H9 (cell line): ENCODE measurements around the gene TK1. TPM values are rescaled to one million over a fixed set of nuclear protein-coding genes. Genes with fewer than 3 reads are reported as not detected.

Experiments
- DNase-seq: peaks from one replicate; pipeline ENCODE4 v3.0.0-alpha.2; 2017
- H2AFZ ChIP-seq: one replicate; pipeline ENCODE4 v1.6.1; 2013; ENCODE audit warnings: mild to moderate bottlenecking, low read length, control low read depth, moderate library complexity
- H2AK5ac ChIP-seq: 2 replicates; pipeline ENCODE4 v1.6.1; 2013; ENCODE audit warnings: low read length, control low read depth, mixed read lengths; ENCODE audit not compliant: insufficient read length
- H2BK120ac ChIP-seq: one replicate; pipeline ENCODE4 v1.6.1; 2013; ENCODE audit warnings: low read depth, mild to moderate bottlenecking, low read length, control low read depth, inconsistent platforms; ENCODE audit not compliant: poor library complexity, severe bottlenecking
- H2BK12ac ChIP-seq: 2 replicates; pipeline ENCODE4 v1.6.1; 2013; ENCODE audit warnings: low read length, control low read depth, mixed read lengths, low read depth; ENCODE audit not compliant: insufficient read length
- H2BK15ac ChIP-seq: 2 replicates; pipeline ENCODE4 v1.6.1; 2013; ENCODE audit warnings: low read depth, low read length, control low read depth
- H2BK20ac ChIP-seq: one replicate; pipeline ENCODE4 v1.6.1; 2013; ENCODE audit warnings: low read depth, mild to moderate bottlenecking, low read length, control low read depth, inconsistent platforms; ENCODE audit not compliant: poor library complexity, severe bottlenecking
- H2BK5ac ChIP-seq: 2 replicates; pipeline ENCODE4 v1.6.1; 2013; ENCODE audit warnings: low read length, control low read depth, mixed read lengths; ENCODE audit not compliant: insufficient read length
- H3K14ac ChIP-seq: 2 replicates; pipeline ENCODE4 v1.6.1; 2013; ENCODE audit warnings: low read length, control low read depth; ENCODE audit not compliant: insufficient read depth
- H3K18ac ChIP-seq: 2 replicates; pipeline ENCODE4 v1.6.1; 2013; ENCODE audit warnings: low read depth, mild to moderate bottlenecking, mixed read lengths, low read length, control low read depth; ENCODE audit not compliant: insufficient read length
- H3K23ac ChIP-seq: 2 replicates; pipeline ENCODE4 v1.6.1; 2013; ENCODE audit warnings: low read length, control low read depth, mixed read lengths, low read depth; ENCODE audit not compliant: insufficient read length
- H3K23me2 ChIP-seq: 2 replicates; pipeline ENCODE4 v1.6.1; 2013; ENCODE audit warnings: low read depth, mild to moderate bottlenecking, mixed read lengths, low read length, control low read depth; ENCODE audit not compliant: insufficient read length, poor library complexity, severe bottlenecking
- H3K27ac ChIP-seq: 2 replicates; pipeline ENCODE4 v1.5.1; 2013; ENCODE audit warnings: low read length, control low read depth, mixed read lengths, low read depth; ENCODE audit not compliant: insufficient read length
- H3K27me3 ChIP-seq: 2 replicates; pipeline ENCODE4 v1.6.1; 2013; ENCODE audit warnings: low read length, control low read depth, inconsistent platforms; ENCODE audit not compliant: insufficient read depth
- H3K4ac ChIP-seq: 2 replicates; pipeline ENCODE4 v1.6.1; 2013; ENCODE audit warnings: low read depth, mild to moderate bottlenecking, control low read depth, inconsistent platforms, low read length, moderate library complexity
- H3K4me1 ChIP-seq: 2 replicates; pipeline ENCODE4 v1.6.1; 2013; ENCODE audit warnings: low read length, control low read depth, inconsistent platforms; ENCODE audit not compliant: insufficient read depth
- H3K4me2 ChIP-seq: 2 replicates; pipeline ENCODE4 v1.6.1; 2013; ENCODE audit warnings: low read length, control low read depth, mixed read lengths; ENCODE audit not compliant: insufficient read length, insufficient read depth
- H3K56ac ChIP-seq: 2 replicates; pipeline ENCODE4 v1.6.1; 2013; ENCODE audit warnings: low read depth, mild to moderate bottlenecking, mixed read lengths, low read length, control low read depth; ENCODE audit not compliant: insufficient read length
- H3K79me1 ChIP-seq: 2 replicates; pipeline ENCODE4 v1.6.1; 2013; ENCODE audit warnings: low read depth, mild to moderate bottlenecking, moderate library complexity, low read length, control low read depth, inconsistent platforms; ENCODE audit not compliant: insufficient read depth, poor library complexity, severe bottlenecking
- H3K79me2 ChIP-seq: 2 replicates; pipeline ENCODE4 v1.6.1; 2013; ENCODE audit warnings: low read length, control low read depth, inconsistent platforms; ENCODE audit not compliant: insufficient read depth
- H3K9ac ChIP-seq: 2 replicates; pipeline ENCODE4 v1.6.1; 2013; ENCODE audit warnings: low read length, control low read depth, mixed read lengths; ENCODE audit not compliant: insufficient read length; ENCODE audit errors: extremely low read depth
- H3K9me3 ChIP-seq: one replicate; pipeline ENCODE4 v1.6.1; 2013; ENCODE audit warnings: low read depth, low read length, inconsistent platforms; ENCODE audit not compliant: control insufficient read depth
- H3T11ph ChIP-seq: one replicate; pipeline ENCODE4 v1.6.1; 2013; ENCODE audit warnings: mild to moderate bottlenecking, low read length, control low read depth, inconsistent platforms
- H4K20me1 ChIP-seq: one replicate; pipeline ENCODE4 v1.6.1; 2013; ENCODE audit not compliant: control insufficient read depth, insufficient read length, insufficient read depth
- H4K5ac ChIP-seq: 2 replicates; pipeline ENCODE4 v1.6.1; 2013; ENCODE audit warnings: low read depth, mild to moderate bottlenecking, mixed read lengths, low read length, control low read depth; ENCODE audit not compliant: insufficient read length
- H4K8ac ChIP-seq: replicated peaks from 2 replicates; pipeline ENCODE4 v1.6.1; 2013; ENCODE audit warnings: low read length, control low read depth, mixed read lengths, low read depth; ENCODE audit not compliant: insufficient read length
- H4K91ac ChIP-seq: 2 replicates; pipeline ENCODE4 v1.6.1; 2013; ENCODE audit warnings: low read depth, mild to moderate bottlenecking, moderate library complexity, mixed read lengths, low read length, control low read depth; ENCODE audit not compliant: insufficient read length
- H3K27ac Mint-ChIP-seq, 3 experiments: 2 replicates in 2 of 3; 3 replicates in 1 of 3; pipeline ENCODE4 v1.8.0; 2020 to 2021; ENCODE audit warnings: mixed read lengths in 3 of 3, mild to moderate bottlenecking in 1 of 3, moderate library complexity in 1 of 3
- H3K27me3 Mint-ChIP-seq: 2 replicates; pipeline ENCODE4 v1.8.0; 2021; ENCODE audit warnings: low read depth, mild to moderate bottlenecking, moderate library complexity, mixed read lengths
- H3K36me3 Mint-ChIP-seq, 3 experiments: 2 replicates in 2 of 3; 3 replicates in 1 of 3; pipeline ENCODE4 v1.8.0; 2020 to 2021; ENCODE audit warnings: low read depth in 3 of 3, mixed read lengths in 3 of 3; ENCODE audit not compliant: insufficient read depth in 1 of 3
- H3K4me1 Mint-ChIP-seq, 2 experiments: 2 replicates each; pipeline ENCODE4 v1.8.0; 2020; ENCODE audit warnings: mixed read lengths in 2 of 2
- H3K4me3 Mint-ChIP-seq, 2 experiments: 2 replicates in 1 of 2; 3 replicates in 1 of 2; pipeline ENCODE4 v1.8.0; 2020 to 2021; ENCODE audit warnings: mild to moderate bottlenecking in 2 of 2, mixed read lengths in 2 of 2, moderate library complexity in 1 of 2
- H3K9me3 Mint-ChIP-seq, 2 experiments: 2 replicates in 1 of 2; 3 replicates in 1 of 2; pipeline ENCODE4 v1.8.0; 2020; ENCODE audit warnings: mild to moderate bottlenecking in 2 of 2, mixed read lengths in 2 of 2, moderate library complexity in 1 of 2
- CTCF ChIP-seq: fragments of 200-600 bp; sonication (generic); conservative IDR thresholded peaks from 3 replicates; pipeline ENCODE4 v1.8.0; 2021; ENCODE audit warnings: antibody characterized with exemption, mild to moderate bottlenecking
- WGBS: extraction: QIAGEN DNeasy Blood & Tissue Kit; methylation state at CpG from one replicate; pipeline ENCODE4 v1.1.7; 2013; ENCODE audit warnings: missing lambda C conversion rate, low lambda C conversion rate, mixed read lengths; ENCODE audit not compliant: insufficient read length; ENCODE audit errors: extremely low coverage; 5-methylcytosine and 5-hydroxymethylcytosine counted together
- total RNA-seq: library from RNA; stranded (reverse); gene quantifications from 2 replicates; pipeline ENCODE4 v1.2.1, GENCODE V29; 2021

TK1 gene
- total RNA-seq, 1 experiment from 2014 or later = 95.8 TPM

DNA sequence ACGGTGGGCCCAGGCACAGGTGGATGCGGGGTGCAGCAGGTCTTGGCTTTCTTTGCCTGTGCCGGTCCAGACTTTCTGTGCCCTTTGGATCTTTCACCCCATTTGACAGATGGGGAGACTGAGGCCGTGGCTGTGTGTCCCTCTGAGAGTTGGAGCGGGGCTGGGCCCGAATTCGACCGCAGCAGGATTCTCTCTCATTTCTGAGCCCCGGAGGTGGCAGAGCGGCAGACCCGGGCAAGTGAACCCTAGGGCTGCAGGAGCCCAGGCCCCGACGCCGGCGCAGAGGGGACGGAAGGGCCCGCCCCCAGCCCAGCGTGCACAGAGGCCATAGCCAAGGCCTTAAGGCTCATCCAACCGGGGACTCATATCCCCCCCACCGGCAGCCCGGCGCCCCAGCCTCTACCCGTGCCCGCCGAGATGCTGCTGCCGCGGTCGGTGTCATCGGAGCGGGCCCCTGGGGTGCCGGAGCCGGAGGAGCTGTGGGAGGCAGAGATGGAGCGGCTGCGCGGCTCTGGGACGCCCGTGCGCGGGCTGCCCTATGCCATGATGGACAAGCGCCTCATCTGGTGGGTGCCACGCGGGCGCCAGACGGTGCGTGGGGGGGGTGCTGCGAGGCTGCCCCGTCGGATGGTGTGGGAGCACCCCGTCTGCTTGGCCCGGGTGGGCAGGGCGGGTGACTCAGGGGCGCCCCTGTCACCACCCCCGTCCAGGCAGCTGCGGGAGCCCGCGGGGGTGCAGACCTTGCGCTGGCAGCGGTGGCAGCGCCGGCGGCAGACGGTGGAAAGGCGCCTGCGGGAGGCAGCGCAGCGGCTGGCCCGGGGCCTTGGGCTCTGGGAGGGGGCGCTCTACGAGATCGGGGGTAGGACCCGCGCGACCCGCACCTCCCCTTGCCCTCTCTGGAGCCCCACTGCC is 55.4 kb downstream of the TK1 start:
- 0 out of 3 replicates have a peak, but pooled peaks have one; percentile 18 for TF ChIP-seq CTCF
- no peak overlapping the region for H2AFZ ChIP-seq
- H3K4me1 ChIP-seq = peaks cover 14% of the 10 kb centered on the region; the same call in 1 of the 2 replicates
- Mint-ChIP-seq H3K4me1 (peaks cover 26 to 29% of the 10 kb centered on the region in 2 experiments), H3K4me3 (peak overlapping the region; percentile 34 to 35; a peak in 3 of 5 replicates), H3K36me3 (no peaks in the 10 kb centered on the region; a peak in 1 of 7 replicates), H3K9me3 (no peaks in the 10 kb centered on the region; a peak in 2 of 5 replicates), H3K27ac (no peak overlapping the region), H3K27me3 (peaks cover 21% of the 10 kb centered on the region)
- no peak overlapping the region for H4K5ac ChIP-seq
- no peaks in the 10 kb centered on the region for H3K9me3 ChIP-seq
- H3K56ac ChIP-seq = no peak overlapping the region
- no peak overlapping the region for H2BK15ac ChIP-seq
- no peak overlapping the region for H4K8ac ChIP-seq
- peaks cover 19% of the 10 kb centered on the region for H3K23me2 ChIP-seq
- no peak overlapping the region for H2BK5ac ChIP-seq
- no peak overlapping the region for H3K4ac ChIP-seq
- H3T11ph ChIP-seq = no peak overlapping the region
- H3K18ac ChIP-seq = no peak overlapping the region
- H2BK20ac ChIP-seq = no peak overlapping the region
- H3K27me3 ChIP-seq = no peaks in the 10 kb centered on the region; the same call in 1 of the 2 replicates
- peak overlapping the region; percentile 36 for H3K4me2 ChIP-seq
- no peaks in the 10 kb centered on the region for H3K79me1 ChIP-seq
- no peak overlapping the region; the same call in 1 of the 2 replicates for H3K14ac ChIP-seq
- H2BK120ac ChIP-seq = no peak overlapping the region
- no peak overlapping the region for H2BK12ac ChIP-seq
- H3K27ac ChIP-seq = no peak overlapping the region
- no CpG with 5 or more reads among the region's 74 CpGs for WGBS
- no peak overlapping the region for H3K9ac ChIP-seq
- H3K79me2 ChIP-seq = no peaks in the 10 kb centered on the region; the same call in 1 of the 2 replicates
- no peak overlapping the region for H4K91ac ChIP-seq
- H4K20me1 ChIP-seq = no peaks in the 10 kb centered on the region
- no peak for DNase-seq
- no peak overlapping the region for H3K23ac ChIP-seq
- no peak overlapping the region for H2AK5ac ChIP-seq
